ENCODE data around the gene EMP1. TPM values are rescaled to one million over a fixed set of nuclear protein-coding genes. Genes with fewer than 3 reads are reported as not detected.
A peak's percentile ranks its signal among the peaks of the same experiment; 100 is the strongest.

Gene EMP1
- total RNA-seq, 1 experiment from 2014 or later: 0.48 TPM

- no peak for DNase-seq
- Histone ChIP-seq H3K4me3 (ENCODE audit: insufficient read depth, low read depth, low read length) (no peak overlapping the region), H3K36me3 (replicated peaks; ENCODE audit: control insufficient read depth, insufficient read depth, low read length) (no peaks in the 10 kb centered on the region), H3K27me3 (ENCODE audit: control insufficient read depth, insufficient read depth, low read length) (no peaks in the 10 kb centered on the region)
Observed at GRCh38 chr12:13215056-13215455, 18.5 kb downstream of the EMP1 start.

- H3K4me3 ChIP-seq (ENCODE audit: insufficient read depth, low read depth, low read length): no peak overlapping the region
- no peaks in the 10 kb centered on the region for H3K27me3 ChIP-seq (ENCODE audit: control insufficient read depth, insufficient read depth, low read length)
- DNase-seq: no peak
- no peaks in the 10 kb centered on the region for H3K36me3 ChIP-seq (replicated peaks; ENCODE audit: control insufficient read depth, insufficient read depth, low read length)
Observed at GRCh38 chr12:13218641-13219040, 22.1 kb downstream of the EMP1 start.

GRCh38 chr12:13219320-13219719, 22.8 kb downstream of the EMP1 start:
- DNase-seq: no peak
- no peaks in the 10 kb centered on the region for H3K27me3 ChIP-seq (ENCODE audit: control insufficient read depth, insufficient read depth, low read length)
- no peaks in the 10 kb centered on the region for H3K36me3 ChIP-seq (replicated peaks; ENCODE audit: control insufficient read depth, insufficient read depth, low read length)
- no peak overlapping the region for H3K4me3 ChIP-seq (ENCODE audit: insufficient read depth, low read depth, low read length)

GRCh38 chr12:13220838-13221237, 24.3 kb downstream of the EMP1 start:
- H3K27me3 ChIP-seq (ENCODE audit: control insufficient read depth, insufficient read depth, low read length): no peaks in the 10 kb centered on the region
- no peaks in the 10 kb centered on the region for H3K36me3 ChIP-seq (replicated peaks; ENCODE audit: control insufficient read depth, insufficient read depth, low read length)
- DNase-seq: no peak
- H3K4me3 ChIP-seq (ENCODE audit: insufficient read depth, low read depth, low read length): no peak overlapping the region

- DNase-seq: no peak
- H3K4me3 ChIP-seq (ENCODE audit: insufficient read depth, low read depth, low read length): no peak overlapping the region
- no peaks in the 10 kb centered on the region for H3K36me3 ChIP-seq (replicated peaks; ENCODE audit: control insufficient read depth, insufficient read depth, low read length)
- H3K27me3 ChIP-seq (ENCODE audit: control insufficient read depth, insufficient read depth, low read length): no peaks in the 10 kb centered on the region
Observed at GRCh38 chr12:13222076-13222475, 25.6 kb downstream of the EMP1 start.

GRCh38 chr12:13223179-13223804, 26.8 kb downstream of the EMP1 start:
- H3K4me3 ChIP-seq (ENCODE audit: insufficient read depth, low read depth, low read length): no peak overlapping the region
- H3K27me3 ChIP-seq (ENCODE audit: control insufficient read depth, insufficient read depth, low read length): no peaks in the 10 kb centered on the region
- no peaks in the 10 kb centered on the region for H3K36me3 ChIP-seq (replicated peaks; ENCODE audit: control insufficient read depth, insufficient read depth, low read length)
- DNase-seq: no peak

- Histone ChIP-seq H3K4me3 (ENCODE audit: insufficient read depth, low read depth, low read length) (no peak overlapping the region), H3K36me3 (replicated peaks; ENCODE audit: control insufficient read depth, insufficient read depth, low read length) (no peaks in the 10 kb centered on the region), H3K27me3 (ENCODE audit: control insufficient read depth, insufficient read depth, low read length) (no peaks in the 10 kb centered on the region)
- no peak for DNase-seq
Observed at GRCh38 chr12:13223941-13224340, 27.4 kb downstream of the EMP1 start.

GRCh38 chr12:13227191-13227590, 30.7 kb downstream of the EMP1 start:
- Histone ChIP-seq H3K27me3 (ENCODE audit: control insufficient read depth, insufficient read depth, low read length) (no peaks in the 10 kb centered on the region), H3K4me3 (ENCODE audit: insufficient read depth, low read depth, low read length) (no peak overlapping the region), H3K36me3 (replicated peaks; ENCODE audit: control insufficient read depth, insufficient read depth, low read length) (no peaks in the 10 kb centered on the region)
- DNase-seq: no peak

GRCh38 chr12:13228579-13228978, 32.1 kb downstream of the EMP1 start:
- Histone ChIP-seq H3K4me3 (ENCODE audit: insufficient read depth, low read depth, low read length) (no peak overlapping the region), H3K27me3 (ENCODE audit: control insufficient read depth, insufficient read depth, low read length) (no peaks in the 10 kb centered on the region), H3K36me3 (replicated peaks; ENCODE audit: control insufficient read depth, insufficient read depth, low read length) (no peaks in the 10 kb centered on the region)
- no peak for DNase-seq

GRCh38 chr12:13229504-13229903, 33.0 kb downstream of the EMP1 start:
- no peaks in the 10 kb centered on the region for H3K36me3 ChIP-seq (replicated peaks; ENCODE audit: control insufficient read depth, insufficient read depth, low read length)
- peak; percentile 43 for DNase-seq
- no peak overlapping the region for H3K4me3 ChIP-seq (ENCODE audit: insufficient read depth, low read depth, low read length)
- no peaks in the 10 kb centered on the region for H3K27me3 ChIP-seq (ENCODE audit: control insufficient read depth, insufficient read depth, low read length)

GRCh38 chr12:13230500-13230899, 34.0 kb downstream of the EMP1 start:
- DNase-seq: no peak
- no peak overlapping the region for H3K4me3 ChIP-seq (ENCODE audit: insufficient read depth, low read depth, low read length)
- H3K27me3 ChIP-seq (ENCODE audit: control insufficient read depth, insufficient read depth, low read length): no peaks in the 10 kb centered on the region
- no peaks in the 10 kb centered on the region for H3K36me3 ChIP-seq (replicated peaks; ENCODE audit: control insufficient read depth, insufficient read depth, low read length)

GRCh38 chr12:13233830-13234641, 37.5 kb downstream of the EMP1 start:
- no peak overlapping the region for H3K4me3 ChIP-seq (ENCODE audit: insufficient read depth, low read depth, low read length)
- DNase-seq: peak; percentile 74
- H3K27me3 ChIP-seq (ENCODE audit: control insufficient read depth, insufficient read depth, low read length): no peaks in the 10 kb centered on the region
- no peaks in the 10 kb centered on the region for H3K36me3 ChIP-seq (replicated peaks; ENCODE audit: control insufficient read depth, insufficient read depth, low read length)

GRCh38 chr12:13238204-13238603, 41.7 kb downstream of the EMP1 start:
- Histone ChIP-seq H3K4me3 (ENCODE audit: insufficient read depth, low read depth, low read length) (no peak overlapping the region), H3K36me3 (replicated peaks; ENCODE audit: control insufficient read depth, insufficient read depth, low read length) (no peaks in the 10 kb centered on the region), H3K27me3 (ENCODE audit: control insufficient read depth, insufficient read depth, low read length) (no peaks in the 10 kb centered on the region)
- DNase-seq: no peak

- Histone ChIP-seq H3K36me3 (replicated peaks; ENCODE audit: control insufficient read depth, insufficient read depth, low read length) (no peaks in the 10 kb centered on the region), H3K4me3 (ENCODE audit: insufficient read depth, low read depth, low read length) (no peak overlapping the region), H3K27me3 (ENCODE audit: control insufficient read depth, insufficient read depth, low read length) (no peaks in the 10 kb centered on the region)
- no peak for DNase-seq
Observed at GRCh38 chr12:13241833-13242488, 45.4 kb downstream of the EMP1 start.

GRCh38 chr12:13242936-13243335, 46.4 kb downstream of the EMP1 start:
- no peaks in the 10 kb centered on the region for H3K27me3 ChIP-seq (ENCODE audit: control insufficient read depth, insufficient read depth, low read length)
- no peaks in the 10 kb centered on the region for H3K36me3 ChIP-seq (replicated peaks; ENCODE audit: control insufficient read depth, insufficient read depth, low read length)
- DNase-seq: no peak
- no peak overlapping the region for H3K4me3 ChIP-seq (ENCODE audit: insufficient read depth, low read depth, low read length)
